Muscle of back (tissue), 11 donors: ENCODE data around the gene DSCAM. TPM values are rescaled to one million over a fixed set of nuclear protein-coding genes. Genes with fewer than 3 reads are reported as not detected.
"Not testable (repeated sequence)": the region's sequence is repeated elsewhere in the genome, so short reads cannot be mapped to it uniquely, and the experiment has no call there.

Experiments
- DNase-seq, 3 donors: peaks; one replicate each; pipeline versions ENCODE4 v3.0.0 to v3.0.0-alpha.2; 2013
- polyA plus RNA-seq, 10 donors: library from polyadenylated mRNA; unstranded; fragments of 120-200 nt; gene quantifications; one replicate each; pipeline ENCODE4 v1.2.1, GENCODE V29; 2013; ENCODE audit not compliant: insufficient read length in 10 of 10

DSCAM gene
- polyA plus RNA-seq, 10 donors: 0.57 to 3.1 (median 1.7) TPM

GRCh38 chr21:40047993-40048730, 798.8 kb downstream of the DSCAM start:
- no peak for DNase-seq

- DNase-seq: no peak
These were observed 799.7 kb downstream of the DSCAM start for GRCh38 chr21:40047211-40047610.

GRCh38 chr21:40043866-40044265, 803.1 kb downstream of the DSCAM start:
- no peak for DNase-seq

GRCh38 chr21:40043423-40043822, 803.5 kb downstream of the DSCAM start:
- DNase-seq: no peak

- DNase-seq: no peak
These were observed 805.5 kb downstream of the DSCAM start for GRCh38 chr21:40041446-40041845.

- not testable (repeated sequence) for DNase-seq
These were observed 813.7 kb downstream of the DSCAM start for GRCh38 chr21:40033156-40033782.

GRCh38 chr21:40029888-40030287, 817.1 kb downstream of the DSCAM start:
- DNase-seq: no peak

- DNase-seq: peak in 1 of 3 donors; percentile 10
These were observed 818.6 kb downstream of the DSCAM start for GRCh38 chr21:40028393-40028792.

- no peak for DNase-seq
These were observed 825.2 kb downstream of the DSCAM start for GRCh38 chr21:40021558-40022351.

- DNase-seq: no peak
These were observed 826.3 kb downstream of the DSCAM start for GRCh38 chr21:40020651-40021050.

GRCh38 chr21:40018871-40019475, 828.0 kb downstream of the DSCAM start:
- no peak for DNase-seq

GRCh38 chr21:40016667-40017066, 830.3 kb downstream of the DSCAM start:
- DNase-seq: no peak

GRCh38 chr21:40016234-40016633, 830.7 kb downstream of the DSCAM start:
- DNase-seq: no peak

- DNase-seq: no peak
These were observed 831.1 kb downstream of the DSCAM start for GRCh38 chr21:40015818-40016217.

GRCh38 chr21:40014394-40014793, 832.6 kb downstream of the DSCAM start:
- no peak for DNase-seq

GRCh38 chr21:40013001-40013735, 833.8 kb downstream of the DSCAM start:
- no peak for DNase-seq

GRCh38 chr21:40011371-40011770, 835.6 kb downstream of the DSCAM start:
- peak; percentile 2 to 24 (median 22) for DNase-seq

GRCh38 chr21:40002978-40003377, 844.0 kb downstream of the DSCAM start:
- no peak for DNase-seq

GRCh38 chr21:39984286-39984991, 862.5 kb downstream of the DSCAM start:
- peak; percentile 9 to 70 (median 53) for DNase-seq

- peak in 1 of 3 donors; percentile 23 for DNase-seq
These were observed 866.6 kb downstream of the DSCAM start for GRCh38 chr21:39980241-39980820.
